HG02885 (cell line): ENCODE measurements around the gene CDH9.

Experiments used
- ATAC-seq: cut with Tn5 transposase; IDR thresholded peaks from one replicate; pipeline ENCODE4 v1.9.1; 2021; ENCODE audit warnings: mild to moderate bottlenecking; ENCODE audit not compliant: unreplicated experiment, poor library complexity

Gene CDH9

GRCh38 chr5:27038476-27038875 lies at the start of gene CDH9:
TSS of gene CDH9 (minus strand) at chr5:27038586. CDS start at chr5:26988333, 50,253 bp downstream.
- no peak for ATAC-seq

- no peak for ATAC-seq
Observed at GRCh38 chr5:27087747-27088146, 49.4 kb upstream of the CDH9 start.

GRCh38 chr5:27083449-27084415 lies 45.3 kb upstream of the CDH9 start:
- no peak for ATAC-seq

- no peak for ATAC-seq
Observed at GRCh38 chr5:27080147-27080546, 41.8 kb upstream of the CDH9 start.

GRCh38 chr5:27062451-27062850 lies 24.1 kb upstream of the CDH9 start:
- no peak for ATAC-seq

- no peak for ATAC-seq
Observed at GRCh38 chr5:27048510-27048909, 10.1 kb upstream of the CDH9 start.

GRCh38 chr5:27041372-27041771 lies 3.0 kb upstream of the CDH9 start:
- no peak for ATAC-seq

GRCh38 chr5:27034565-27034964 lies 3.8 kb downstream of the CDH9 start:
- no peak for ATAC-seq

GRCh38 chr5:27026801-27027200 lies 11.6 kb downstream of the CDH9 start:
- ATAC-seq, result no peak

- ATAC-seq, result no peak
Observed at GRCh38 chr5:27026063-27026462, 12.3 kb downstream of the CDH9 start.

- ATAC-seq, result no peak
Observed at GRCh38 chr5:27021471-27021870, 16.9 kb downstream of the CDH9 start.

GRCh38 chr5:27020973-27021372 lies 17.4 kb downstream of the CDH9 start:
- ATAC-seq, result no peak

GRCh38 chr5:27015758-27016157 lies 22.6 kb downstream of the CDH9 start:
- ATAC-seq, result no peak

- ATAC-seq, result no peak
Observed at GRCh38 chr5:27011274-27011673, 27.1 kb downstream of the CDH9 start.

GRCh38 chr5:27010646-27011045 lies 27.7 kb downstream of the CDH9 start:
- no peak for ATAC-seq

- ATAC-seq, result no peak
Observed at GRCh38 chr5:27009540-27009915, 28.9 kb downstream of the CDH9 start.

- no peak for ATAC-seq
Observed at GRCh38 chr5:27008604-27009539, 29.5 kb downstream of the CDH9 start.

GRCh38 chr5:27007121-27007520 lies 31.3 kb downstream of the CDH9 start:
- no peak for ATAC-seq

- no peak for ATAC-seq
Observed at GRCh38 chr5:26986985-26987384, 51.4 kb downstream of the CDH9 start.

GRCh38 chr5:26981750-26982149 lies 56.6 kb downstream of the CDH9 start:
- no peak for ATAC-seq

- ATAC-seq, result no peak
Observed at GRCh38 chr5:26959290-26959689, 79.1 kb downstream of the CDH9 start.
